H1 (cell line): Measurements from ENCODE around the gene RPS6KA4. TPM values are rescaled to one million over a fixed set of nuclear protein-coding genes. Genes with fewer than 3 reads are reported as not detected.
A peak's percentile ranks its signal among the peaks of the same experiment; 100 is the strongest.

ENCODE experiments used
- CTCF ChIA-PET: fragments of 300-600 bp; sonication (Branson Sonifier 250); formaldehyde crosslinking; loops from one replicate; lab custom pipeline; 2021; ENCODE audit not compliant: partially characterized antibody; lab: Charles Lee
- POLR2A ChIA-PET: fragments of 300-600 bp; sonication (Branson Sonifier 250); formaldehyde crosslinking; loops from one replicate; lab custom pipeline; 2021; ENCODE audit warnings: inconsistent platforms; ENCODE audit not compliant: partially characterized antibody; lab: Charles Lee
- DNase-seq, 2 experiments: peaks; one replicate each; pipeline versions ENCODE4 v3.0.0 to v3.0.0-alpha.2; 2010 to 2022; ENCODE audit warnings: low spot score in 2 of 2, low read depth in 1 of 2, mixed read lengths in 1 of 2
- FAIRE-seq: peaks from 2 replicates; lab custom pipeline; 2011; peaks lifted over from hg19 to GRCh38; lab: Jason Lieb, UNC
- H2AFZ ChIP-seq: 2 replicates; pipeline ENCODE4 v1.8.1; 2012; ENCODE audit warnings: low read length, inconsistent platforms
- H2AK5ac ChIP-seq: 2 replicates; pipeline ENCODE4 v1.6.1; 2013; ENCODE audit warnings: low read depth, low read length
- H2BK120ac ChIP-seq: replicated peaks from 2 replicates; pipeline ENCODE3; 2013; ENCODE audit warnings: low read depth, low read length, inconsistent platforms
- H2BK12ac ChIP-seq: 2 replicates; pipeline ENCODE4 v1.6.1; 2013; ENCODE audit warnings: low read depth, low read length
- H2BK15ac ChIP-seq: 2 replicates; pipeline ENCODE4 v1.6.1; 2013; ENCODE audit warnings: low read length
- H2BK20ac ChIP-seq: 2 replicates; pipeline ENCODE4 v1.6.1; 2013; ENCODE audit warnings: low read length
- H2BK5ac ChIP-seq: 2 replicates; pipeline ENCODE4 v1.6.1; 2013; ENCODE audit warnings: low read depth, low read length
- H3K14ac ChIP-seq: 2 replicates; pipeline ENCODE4 v1.6.1; 2013; ENCODE audit warnings: inconsistent platforms; ENCODE audit not compliant: insufficient read length
- H3K18ac ChIP-seq: 2 replicates; pipeline ENCODE4 v1.6.1; 2013; ENCODE audit warnings: low read length; ENCODE audit errors: extremely low read depth
- H3K23ac ChIP-seq: 2 replicates; pipeline ENCODE4 v1.6.1; 2013; ENCODE audit warnings: inconsistent platforms; ENCODE audit not compliant: insufficient read length
- H3K23me2 ChIP-seq: 2 replicates; pipeline ENCODE4 v1.6.1; 2013; ENCODE audit warnings: low read depth, low read length
- H3K27ac ChIP-seq: 2 replicates; pipeline ENCODE4 v1.6.1; 2011; ENCODE audit warnings: low read depth, low read length, inconsistent platforms
- H3K27me3 ChIP-seq, 4 experiments: replicated peaks in 1 of 4; 1 replicate in 1 of 4; 2 replicates in 3 of 4; pipeline versions ENCODE4 v1.6.1 to v1.8.1; 2011 to 2013; ENCODE audit warnings: low read length in 3 of 4, mild to moderate bottlenecking in 3 of 4, inconsistent platforms in 2 of 4, mixed read lengths in 2 of 4, moderate library complexity in 1 of 4; ENCODE audit not compliant: control insufficient read depth in 3 of 4, insufficient read depth in 3 of 4; ENCODE audit errors: extremely low read depth in 1 of 4
- H3K36me3 ChIP-seq, 4 experiments: 2 replicates each; pipeline versions ENCODE4 v1.6.1 to v1.8.1; 2011 to 2013; ENCODE audit warnings: mild to moderate bottlenecking in 4 of 4, low read length in 3 of 4, moderate library complexity in 2 of 4, control low read depth in 1 of 4, inconsistent platforms in 1 of 4; ENCODE audit not compliant: insufficient read depth in 4 of 4, control insufficient read depth in 2 of 4
- H3K4ac ChIP-seq: replicated peaks from 2 replicates; pipeline ENCODE3; 2013; ENCODE audit warnings: low read length, low read depth, mixed read lengths, inconsistent platforms; ENCODE audit not compliant: insufficient read length
- H3K4me1 ChIP-seq, 4 experiments: replicated peaks in 1 of 4; 1 replicate in 1 of 4; 2 replicates in 3 of 4; pipeline versions ENCODE4 v1.6.1 to v1.8.1; 2011 to 2013; ENCODE audit warnings: low read length in 3 of 4, inconsistent platforms in 2 of 4, mixed read lengths in 1 of 4; ENCODE audit not compliant: insufficient read depth in 4 of 4, control insufficient read depth in 3 of 4
- H3K4me2 ChIP-seq, 2 experiments: 2 replicates each; pipeline versions ENCODE4 v1.6.1 to v1.8.1; 2011 to 2013; ENCODE audit warnings: low read depth in 2 of 2, low read length in 2 of 2, control low read depth in 1 of 2, inconsistent platforms in 1 of 2, mild to moderate bottlenecking in 1 of 2; ENCODE audit not compliant: insufficient read depth in 1 of 2
- H3K4me3 ChIP-seq, 4 experiments: fragments of 200-600, 300-600 bp in 1 of 4; sonication (generic), shearing (Covaris generic), sonication (Bioruptor Twin) in 1 of 4; 2 replicates each; pipeline versions ENCODE4 v1.5.1 to v1.8.1; 2011 to 2016; ENCODE audit warnings: low read length in 4 of 4, low read depth in 3 of 4, control low read depth in 2 of 4, inconsistent platforms in 2 of 4, mild to moderate bottlenecking in 2 of 4, mixed read lengths in 1 of 4, moderate library complexity in 1 of 4; ENCODE audit not compliant: insufficient read depth in 2 of 4; ENCODE audit errors: extremely low read depth in 1 of 4
- H3K56ac ChIP-seq: replicated peaks from 2 replicates; pipeline ENCODE3; 2013; ENCODE audit warnings: low read depth, mild to moderate bottlenecking, mixed read lengths, low read length, inconsistent platforms; ENCODE audit not compliant: insufficient read length
- H3K79me1 ChIP-seq: 2 replicates; pipeline ENCODE4 v1.6.1; 2013; ENCODE audit warnings: low read depth, low read length, control low read depth
- H3K79me2 ChIP-seq, 2 experiments: 2 replicates each; pipeline versions ENCODE4 v1.6.1 to v1.8.1; 2012 to 2013; ENCODE audit warnings: low read length in 2 of 2, mild to moderate bottlenecking in 2 of 2, inconsistent platforms in 1 of 2; ENCODE audit not compliant: insufficient read depth in 2 of 2, control insufficient read depth in 1 of 2
- H3K9ac ChIP-seq, 4 experiments: replicated peaks in 1 of 4; 1 replicate in 1 of 4; 2 replicates in 3 of 4; pipeline versions ENCODE4 v1.6.1 to v1.8.1; 2011 to 2013; ENCODE audit warnings: low read depth in 3 of 4, low read length in 3 of 4, control low read depth in 2 of 4, mild to moderate bottlenecking in 2 of 4, moderate library complexity in 2 of 4, inconsistent platforms in 1 of 4; ENCODE audit errors: extremely low read depth in 1 of 4
- H3K9me3 ChIP-seq, 2 experiments: 2 replicates each; pipeline versions ENCODE4 v1.6.1 to v1.8.1; 2012 to 2013; ENCODE audit warnings: mild to moderate bottlenecking in 2 of 2, moderate library complexity in 2 of 2, control low read depth in 1 of 2, inconsistent platforms in 1 of 2, low read depth in 1 of 2, low read length in 1 of 2, mixed read lengths in 1 of 2; ENCODE audit not compliant: insufficient read depth in 2 of 2
- H4K20me1 ChIP-seq, 2 experiments: replicated peaks in 1 of 2; 2 replicates each; pipeline versions ENCODE3 to v1.8.1; 2011 to 2013; ENCODE audit warnings: inconsistent platforms in 2 of 2, low read length in 2 of 2, mild to moderate bottlenecking in 1 of 2; ENCODE audit not compliant: insufficient read depth in 2 of 2, control insufficient read depth in 1 of 2
- H4K5ac ChIP-seq: 2 replicates; pipeline ENCODE4 v1.6.1; 2013; ENCODE audit warnings: low read length, low read depth, mixed read lengths, inconsistent platforms; ENCODE audit not compliant: insufficient read length
- H4K8ac ChIP-seq: 2 replicates; pipeline ENCODE4 v1.8.0; 2013; ENCODE audit warnings: mild to moderate bottlenecking, moderate library complexity, low read length, inconsistent platforms; ENCODE audit not compliant: insufficient read depth; ENCODE audit errors: extremely low read depth
- H4K91ac ChIP-seq: replicated peaks from 2 replicates; pipeline ENCODE3; 2013; ENCODE audit warnings: low read length, mixed read lengths, inconsistent platforms; ENCODE audit not compliant: insufficient read length
- ASH2L ChIP-seq: fragments of 200-600, 300-600 bp; sonication (generic); IDR thresholded peaks from one replicate; pipeline ENCODE4 v1.7.1; 2017; ENCODE audit warnings: low read length
- CEBPB ChIP-seq: IDR thresholded peaks from 2 replicates; pipeline ENCODE4 v1.6.1; 2012; ENCODE audit warnings: low read depth, low read length
- CTCF ChIP-seq, 3 experiments: IDR thresholded peaks; 1 replicate in 2 of 3; 2 replicates in 1 of 3; pipeline versions ENCODE4 v1.5.1 to v1.6.1; 2011; ENCODE audit warnings: low read length in 3 of 3, mild to moderate bottlenecking in 3 of 3, inconsistent platforms in 2 of 3, low read depth in 1 of 3, moderate library complexity in 1 of 3; ENCODE audit not compliant: insufficient read depth in 1 of 3; ENCODE audit errors: control extremely low read depth in 1 of 3
- EZH2 ChIP-seq: fragments of 200-600 bp; sonication (generic); IDR thresholded peaks from 2 replicates; pipeline ENCODE4 v1.7.1; 2012; ENCODE audit warnings: low read depth, mild to moderate bottlenecking, moderate library complexity, low read length, inconsistent platforms; ENCODE audit not compliant: severe bottlenecking
- HDAC2 ChIP-seq, 2 experiments: fragments of 300-600 bp in 1 of 2; sonication (generic) in 1 of 2; IDR thresholded peaks; 2 replicates each; pipeline ENCODE4 v1.6.1; 2011 to 2012; ENCODE audit warnings: low read depth in 2 of 2, low read length in 2 of 2, mild to moderate bottlenecking in 2 of 2, moderate library complexity in 2 of 2, borderline replicate concordance in 1 of 2, inconsistent platforms in 1 of 2
- NANOG ChIP-seq: IDR thresholded peaks from 2 replicates; pipeline ENCODE4 v1.6.1; 2011; ENCODE audit warnings: low read length, low read depth, mild to moderate bottlenecking, inconsistent platforms; ENCODE audit not compliant: insufficient read depth, poor library complexity, severe bottlenecking
- RFX5 ChIP-seq: IDR thresholded peaks from 2 replicates; pipeline ENCODE4 v1.6.1; 2011; ENCODE audit warnings: low read depth, low read length, improper control_type of control experiment, borderline replicate concordance
- WGBS, 2 experiments: shearing (Covaris generic) in 1 of 2; methylation state at CpG; one replicate each; pipeline versions ENCODE4 v1.1.6 to v1.1.7; 2013 to 2015; ENCODE audit warnings: low lambda C conversion rate in 2 of 2, mixed read lengths in 2 of 2, inconsistent platforms in 1 of 2, low coverage in 1 of 2, missing lambda C conversion rate in 1 of 2; ENCODE audit not compliant: insufficient replicate concordance in 2 of 2, insufficient coverage in 1 of 2, insufficient read length in 1 of 2; ENCODE audit errors: extremely low coverage in 1 of 2, missing lambda C conversion rate in 1 of 2; 5-methylcytosine and 5-hydroxymethylcytosine counted together
- polyA plus RNA-seq, 7 experiments: library from polyadenylated mRNA; depleted of rRNA in 3 of 7; stranded (reverse) in 5 of 7; unstranded in 2 of 7; fragments of >200 nt in 5 of 7; fragments of 200-250 nt in 2 of 7; gene quantifications; 1 replicate in 5 of 7; 2 replicates in 1 of 7; 4 replicates in 1 of 7; pipeline versions ENCODE4 v1.2.1 to v1.2.3, GENCODE V29; 2011 to 2013; ENCODE audit warnings: missing spikeins in 2 of 7, mixed read lengths in 2 of 7
- total RNA-seq: library from RNA; stranded (reverse); fragmentation: NEBNext Ultra II Directional; extraction: Animal tissue kit (Norgen Biotek cat#: 25700); gene quantifications from 2 replicates; pipeline ENCODE4 v1.2.1, GENCODE V29; 2021
- TF ChIP-seq, protein P1 (sequence below): IDR thresholded peaks from 2 replicates; pipeline ENCODE4 v1.6.1; 2012; ENCODE audit warnings: inconsistent platforms

The RPS6KA4 gene
- total and polyA plus RNA-seq, 2 of the 8 experiments (the other 6 are each of a cell fraction or from before 2014, with no cell fraction given): 8.2 to 12.6 TPM

DNA sequence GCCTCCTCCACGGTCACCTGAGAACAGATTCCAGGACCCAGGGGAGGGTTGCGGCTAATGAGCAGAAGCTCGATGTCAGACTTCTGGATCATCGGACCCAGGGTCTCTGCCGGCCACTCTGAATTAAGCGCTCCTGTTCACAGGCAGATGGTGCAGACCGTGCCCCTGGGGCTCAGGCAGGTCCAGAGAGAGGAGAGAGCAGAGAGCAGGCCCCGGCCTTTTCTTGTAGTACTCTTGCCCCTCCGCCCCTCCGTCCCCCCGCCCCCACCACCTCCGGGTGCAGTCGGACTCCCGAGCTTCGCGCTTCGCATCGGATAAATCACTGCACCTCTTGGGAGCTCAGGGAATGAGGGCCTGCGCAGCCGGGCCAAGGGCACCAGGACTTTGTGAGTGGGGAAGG, 50.3 kb downstream of the RPS6KA4 start:
- no peak overlapping the region for H3K56ac ChIP-seq
- no peak overlapping the region for H3K14ac ChIP-seq
- ChIA-PET POLR2A (interaction anchor here (1.0 to 2.5 kb wide), 3 partner anchors 10 to 52 kb away, joined by 3 to 10 read pairs (median 6); no protein-coding TSS in a partner anchor), CTCF (interaction anchor here (1.2 to 4.8 kb wide), 5 partner anchors 9 to 56 kb away, joined by 4 to 36 read pairs (median 4); no protein-coding TSS in a partner anchor)
- no peak overlapping the region for H3K9ac ChIP-seq
- no peak overlapping the region for H4K8ac ChIP-seq
- peak overlapping the region; percentile 3 to 41; a peak in 1 of 4 replicates for H3K4me2 ChIP-seq
- no peak overlapping the region for H3K4ac ChIP-seq
- no peaks in the 10 kb centered on the region for H3K36me3 ChIP-seq
- no peaks in the 10 kb centered on the region for H3K9me3 ChIP-seq
- no peak overlapping the region for H3K4me3 ChIP-seq
- H3K79me2 ChIP-seq: no peaks in the 10 kb centered on the region
- peaks cover 0 to 5% (median 1%) of the 10 kb centered on the region in 4 experiments; a peak in 4 of 7 replicates for H3K4me1 ChIP-seq
- no peak overlapping the region for H3K23ac ChIP-seq
- no peak overlapping the region for H2AK5ac ChIP-seq
- no peak overlapping the region for H3K18ac ChIP-seq
- no peak overlapping the region for H4K91ac ChIP-seq
- peaks cover 0 to 2% of the 10 kb centered on the region in 2 experiments for H4K20me1 ChIP-seq
- H3K79me1 ChIP-seq: no peaks in the 10 kb centered on the region
- H3K27ac ChIP-seq: no peak overlapping the region
- H3K23me2 ChIP-seq: peaks cover 4% of the 10 kb centered on the region; the same call in 1 of the 2 replicates
- no peak for FAIRE-seq
- peak overlapping the region; percentile 75; the same call in 1 of the 2 replicates for H2BK12ac ChIP-seq
- H3K27me3 ChIP-seq: peaks cover 0 to 8% (median 2%) of the 10 kb centered on the region in 4 experiments; a peak in 4 of 7 replicates
- peak overlapping the region; percentile 68; the same call in 1 of the 2 replicates for H2AFZ ChIP-seq
- 77% methylated on average over 19 of the region's 20 CpGs; no CpG with 5 or more reads in 1 of the 2 experiments for WGBS, 2 experiments
- no peak overlapping the region for H4K5ac ChIP-seq
- no peak overlapping the region for H2BK5ac ChIP-seq
- H2BK20ac ChIP-seq: no peak overlapping the region; the same call in 1 of the 2 replicates
- H2BK15ac ChIP-seq: no peak overlapping the region
- no peak for DNase-seq
- no peak overlapping the region for H2BK120ac ChIP-seq
- TF ChIP-seq EZH2 (no peak), NANOG (no peak), CTCF (IDR thresholded peaks at IDR 0.05; ENCODE audit: control extremely low read depth in 1 of 3, insufficient read depth in 1 of 3, low read depth in 1 of 3, low read length in 3 of 3) (no peak), ASH2L (no peak), HDAC2 (IDR thresholded peaks at IDR 0.05; ENCODE audit: borderline replicate concordance in 1 of 2, low read depth in 2 of 2, low read length in 2 of 2) (no peak), RFX5 (no peak), CEBPB (no peak)
- TF ChIP-seq, protein P1, sequence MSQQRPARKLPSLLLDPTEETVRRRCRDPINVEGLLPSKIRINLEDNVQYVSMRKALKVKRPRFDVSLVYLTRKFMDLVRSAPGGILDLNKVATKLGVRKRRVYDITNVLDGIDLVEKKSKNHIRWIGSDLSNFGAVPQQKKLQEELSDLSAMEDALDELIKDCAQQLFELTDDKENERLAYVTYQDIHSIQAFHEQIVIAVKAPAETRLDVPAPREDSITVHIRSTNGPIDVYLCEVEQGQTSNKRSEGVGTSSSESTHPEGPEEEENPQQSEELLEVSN: no peak
